Measurements from ENCODE around the gene MEX3D. TPM values are rescaled to one million over a fixed set of nuclear protein-coding genes. Genes with fewer than 3 reads are reported as not detected.

MEX3D gene
- total RNA-seq, 4 donors from 2014 or later, result 21.4 to 26.6 (median 23.0) TPM

GRCh38 chr19:1516395-1516753, 51.8 kb downstream of the MEX3D start:
- H3K4me3 ChIP-seq, result no peak overlapping the region
- DNase-seq, result no peak
- no peak overlapping the region for H3K27ac ChIP-seq
- peaks cover 17 to 29% (median 22%) of the 10 kb centered on the region in 3 donors for H3K4me1 ChIP-seq
- no peaks in the 10 kb centered on the region for H3K36me3 ChIP-seq
- no peaks in the 10 kb centered on the region for H3K9me3 ChIP-seq
- WGBS, 2 donors, result 59 to 62% methylated on average over 4 to 6 of the region's 8 CpGs
- H3K27me3 ChIP-seq, result peaks cover 0 to 58% (median 0%) of the 10 kb centered on the region in 4 donors
- no peak for TF ChIP-seq CTCF (IDR thresholded peaks at IDR 0.05)
- no peak for TF ChIP-seq POLR2A (IDR thresholded peaks at IDR 0.05)
- intact Hi-C loops (cut with DNase I), result no loop called here

- DNase-seq, result no peak
- TF ChIP-seq CTCF (IDR thresholded peaks at IDR 0.05) (no peak), POLR2A (IDR thresholded peaks at IDR 0.05) (no peak)
- intact Hi-C loops (cut with DNase I), result no loop called here
- Histone ChIP-seq H3K36me3 (no peaks in the 10 kb centered on the region), H3K4me1 (peaks cover 29 to 39% (median 34%) of the 10 kb centered on the region in 3 donors), H3K27me3 (peaks cover 0 to 56% (median 0%) of the 10 kb centered on the region in 4 donors), H3K27ac (no peak overlapping the region), H3K4me3 (no peak overlapping the region), H3K9me3 (no peaks in the 10 kb centered on the region)
- WGBS, 2 donors, result 60 to 82% methylated on average over 7 to 12 of the region's 14 CpGs
These were observed 53.0 kb downstream of the MEX3D start for GRCh38 chr19:1514986-1515721.

DNA sequence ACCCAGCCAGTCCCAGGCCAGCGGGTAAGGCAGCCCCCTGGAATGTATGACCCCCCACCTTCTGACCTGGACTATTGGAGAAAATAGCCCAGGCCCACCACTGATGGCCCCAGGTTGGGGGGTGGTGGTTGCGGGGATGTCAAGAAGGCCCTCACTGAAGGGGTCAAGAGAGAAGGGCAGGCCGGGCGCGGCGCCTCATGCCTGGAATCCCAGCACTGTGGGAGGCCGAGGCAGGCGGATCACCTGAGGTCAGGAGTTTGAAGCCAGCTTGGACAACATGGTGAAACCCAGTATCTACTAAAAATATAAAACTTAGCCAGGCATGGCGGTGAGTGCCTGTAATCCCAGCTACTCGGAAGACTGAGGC, 53.8 kb downstream of the MEX3D start:
- 60 to 69% methylated on average over 2 to 7 of the region's 10 CpGs for WGBS, 2 donors
- no peak for TF ChIP-seq CTCF (IDR thresholded peaks at IDR 0.05)
- Histone ChIP-seq H3K27ac (peak overlapping the region in 1 of 4 donors; percentile 91), H3K36me3 (no peaks in the 10 kb centered on the region), H3K4me1 (peaks cover 34 to 47% (median 37%) of the 10 kb centered on the region in 3 donors), H3K4me3 (no peak overlapping the region), H3K27me3 (peaks cover 0 to 54% (median 0%) of the 10 kb centered on the region in 4 donors), H3K9me3 (no peaks in the 10 kb centered on the region)
- intact Hi-C loops (cut with DNase I), result no loop called here
- no peak for DNase-seq

GRCh38 chr19:1513499-1514294, 54.4 kb downstream of the MEX3D start:
- Histone ChIP-seq H3K27me3 (peaks cover 0 to 53% (median 0%) of the 10 kb centered on the region in 4 donors), H3K27ac (peak overlapping the region; percentile 88 to 91 (median 89)), H3K4me1 (peaks cover 34 to 53% (median 37%) of the 10 kb centered on the region in 3 donors), H3K4me3 (peak overlapping the region; percentile 49 to 77 (median 60)), H3K9me3 (no peaks in the 10 kb centered on the region), H3K36me3 (no peaks in the 10 kb centered on the region)
- intact Hi-C loops (cut with DNase I), result no loop called here
- DNase-seq, result no peak
- no CpG with 5 or more reads among the region's 52 CpGs for WGBS, 2 donors
- peak; percentile 44 to 83 (median 70) for TF ChIP-seq CTCF (IDR thresholded peaks at IDR 0.05)
- no peak for TF ChIP-seq POLR2A (IDR thresholded peaks at IDR 0.05)

Data from esophagus squamous epithelium (tissue), 5 donors.